Aorta (tissue), 5 donors: ENCODE results near the gene GFRA1. TPM values are rescaled to one million over a fixed set of nuclear protein-coding genes. Genes with fewer than 3 reads are reported as not detected.
"Not testable (repeated sequence)": the region's sequence is repeated elsewhere in the genome, so short reads cannot be mapped to it uniquely, and the experiment has no call there.

ENCODE experiments used
- ATAC-seq: fragments of 200-7000 bp; cut with Tn5 transposase; one replicate; pipeline ENCODE4 v1.9.1; 2022; ENCODE audit warnings: moderate library complexity; ENCODE audit not compliant: low FRiP score
- DNase-seq, 2 donors: peaks; one replicate each; pipeline ENCODE4 v3.0.0-alpha.2; 2020
- H3K27ac ChIP-seq, 2 donors: one replicate each; pipeline ENCODE4 v1.5.1; 2013; ENCODE audit warnings: low read length in 2 of 2, mild to moderate bottlenecking in 2 of 2, moderate library complexity in 2 of 2, control low read depth in 1 of 2, inconsistent platforms in 1 of 2, low read depth in 1 of 2
- H3K27me3 ChIP-seq, 2 donors: one replicate each; pipeline ENCODE4 v1.6.1; 2013; ENCODE audit warnings: control low read depth in 1 of 2, low read length in 1 of 2, mild to moderate bottlenecking in 1 of 2, moderate library complexity in 1 of 2; ENCODE audit not compliant: insufficient read depth in 2 of 2, control insufficient read depth in 1 of 2
- H3K36me3 ChIP-seq, 2 donors: one replicate each; pipeline ENCODE4 v1.6.1; 2013; ENCODE audit warnings: control low read depth in 1 of 2, low read length in 1 of 2, mild to moderate bottlenecking in 1 of 2; ENCODE audit not compliant: insufficient read depth in 2 of 2, control insufficient read depth in 1 of 2
- H3K4me1 ChIP-seq, 2 donors: one replicate each; pipeline ENCODE4 v1.6.1; 2013; ENCODE audit warnings: low read length in 2 of 2, control low read depth in 1 of 2, mild to moderate bottlenecking in 1 of 2, moderate library complexity in 1 of 2; ENCODE audit not compliant: insufficient read depth in 2 of 2, control insufficient read depth in 1 of 2
- H3K4me3 ChIP-seq, 2 donors: one replicate each; pipeline ENCODE4 v1.5.1; 2013; ENCODE audit warnings: low read length in 2 of 2, control low read depth in 1 of 2, mild to moderate bottlenecking in 1 of 2
- H3K9me3 ChIP-seq: one replicate; pipeline ENCODE4 v1.6.1; 2013; ENCODE audit warnings: mild to moderate bottlenecking, low read length; ENCODE audit not compliant: control insufficient read depth
- WGBS, 2 donors: extraction: QIAGEN DNeasy Blood & Tissue Kit; methylation state at CpG; one replicate each; pipeline ENCODE4 v1.1.7; 2013; 5-methylcytosine and 5-hydroxymethylcytosine counted together
- intact Hi-C, 2 donors: fragments of 100-400 bp; cut with DNase I; formaldehyde crosslinking; loops; one replicate each; pipeline versions ENCODE4 v1.14.2 to v1.15.0; 2022
- polyA plus RNA-seq, 2 donors: library from polyadenylated mRNA; stranded (reverse); fragments of 200-250 nt; gene quantifications; one replicate each; pipeline ENCODE4 v1.2.3, GENCODE V29; 2013
- total RNA-seq, 2 donors: library from RNA; stranded (reverse); fragmentation: NEBNext Ultra II Directional; extraction: Animal tissue kit (Norgen Biotek cat#: 25700); gene quantifications; one replicate each; pipeline ENCODE4 v1.2.1, GENCODE V29; 2021
- donor health status: healthy with polysubstance abuse.
- donor health status: Bipolar disorder and iron deficiency.
- donor health status: DM: no; HTN: no; CAD: no.
- donor health status: DM: no; HTN: no; CAD: no.
- donor health status: DM: yes; HTN: yes; CAD: no.

Gene GFRA1
- total and polyA plus RNA-seq, 4 donors = under 0.01 to 27.1 (median 5.2) TPM

DNA sequence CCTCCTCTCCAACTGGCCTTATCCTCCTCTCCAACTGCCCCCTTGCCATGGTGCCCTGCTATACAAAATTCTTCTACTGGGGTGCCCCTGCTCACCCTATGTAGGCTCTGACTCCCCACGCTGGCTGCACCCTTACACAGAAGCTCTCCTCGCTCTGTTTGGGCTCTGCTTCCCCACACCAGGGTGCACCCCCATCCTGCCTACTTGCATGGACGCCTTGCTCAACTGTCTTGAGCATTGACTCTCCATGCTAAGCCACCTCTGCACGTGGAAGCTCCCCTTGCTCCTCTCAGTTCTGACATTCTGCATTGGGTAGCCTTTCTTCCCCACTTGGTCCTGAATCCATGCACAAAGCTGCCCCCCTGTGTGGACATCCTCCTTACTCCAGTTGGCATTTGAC, 231.1 kb downstream of the GFRA1 start:
- no peaks in the 10 kb centered on the region for H3K36me3 ChIP-seq
- H3K4me1 ChIP-seq = peaks cover 5 to 10% of the 10 kb centered on the region in 2 donors
- no peak overlapping the region for H3K27ac ChIP-seq
- WGBS, 2 donors = 92 to 95% methylated on average over 4 of the region's 4 CpGs
- H3K4me3 ChIP-seq = no peak overlapping the region
- H3K27me3 ChIP-seq = no peaks in the 10 kb centered on the region
- DNase-seq (no peak), ATAC-seq (no peak)
- no peaks in the 10 kb centered on the region for H3K9me3 ChIP-seq
- intact Hi-C loops = no loop called here

DNA sequence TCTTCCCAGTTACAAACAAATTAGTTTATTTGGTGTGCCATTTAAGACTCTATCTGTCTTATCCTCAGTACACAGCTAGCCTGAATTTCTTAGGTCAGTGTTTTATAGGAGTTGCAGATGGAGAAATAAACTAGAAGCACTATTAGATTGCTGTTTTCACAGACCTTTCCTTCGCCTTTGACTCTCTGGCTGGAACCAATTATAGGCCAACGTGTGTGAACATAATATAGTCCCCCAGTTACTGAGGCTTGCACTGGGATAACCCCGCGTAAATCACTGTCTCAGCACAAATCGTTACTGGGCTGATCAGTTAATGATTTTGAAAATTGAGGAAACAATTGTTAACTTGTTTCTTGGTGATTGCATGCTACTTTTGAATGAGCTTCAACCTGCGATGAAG, 233.4 kb downstream of the GFRA1 start:
- Histone ChIP-seq H3K27me3 (no peaks in the 10 kb centered on the region), H3K27ac (no peak overlapping the region), H3K9me3 (no peaks in the 10 kb centered on the region), H3K36me3 (no peaks in the 10 kb centered on the region), H3K4me1 (peaks cover 2 to 3% of the 10 kb centered on the region in 2 donors), H3K4me3 (no peak overlapping the region)
- DNase-seq (no peak), ATAC-seq (no peak)
- intact Hi-C loops = no loop called here
- 92 to 93% methylated on average over 6 of the region's 6 CpGs for WGBS, 2 donors

DNA sequence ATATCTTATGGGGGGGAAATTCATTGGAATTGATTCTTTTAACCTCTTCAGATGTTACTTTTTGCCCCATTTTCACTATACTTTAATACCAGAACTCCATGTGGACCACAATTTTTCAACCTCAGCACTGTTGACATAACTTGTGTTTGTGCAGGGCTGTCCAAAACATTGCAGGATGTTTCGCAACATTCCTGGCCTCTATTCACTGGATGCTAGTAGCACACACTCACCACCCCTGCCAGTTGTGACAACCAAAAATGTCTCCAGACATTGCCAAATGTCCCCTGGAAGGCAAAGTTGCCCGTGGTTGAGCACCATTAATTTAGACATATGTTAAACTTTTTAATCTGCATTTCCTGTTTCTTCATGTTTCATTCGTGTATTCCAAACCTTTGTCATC, 234.7 kb downstream of the GFRA1 start:
- Histone ChIP-seq H3K4me3 (no peak overlapping the region), H3K4me1 (no peaks in the 10 kb centered on the region), H3K27me3 (no peaks in the 10 kb centered on the region), H3K27ac (no peak overlapping the region), H3K9me3 (no peaks in the 10 kb centered on the region), H3K36me3 (no peaks in the 10 kb centered on the region)
- ATAC-seq (peak; percentile 81), DNase-seq (no peak)
- 4 to 9% methylated on average over 3 of the region's 3 CpGs for WGBS, 2 donors
- intact Hi-C loops = no loop called here

DNA sequence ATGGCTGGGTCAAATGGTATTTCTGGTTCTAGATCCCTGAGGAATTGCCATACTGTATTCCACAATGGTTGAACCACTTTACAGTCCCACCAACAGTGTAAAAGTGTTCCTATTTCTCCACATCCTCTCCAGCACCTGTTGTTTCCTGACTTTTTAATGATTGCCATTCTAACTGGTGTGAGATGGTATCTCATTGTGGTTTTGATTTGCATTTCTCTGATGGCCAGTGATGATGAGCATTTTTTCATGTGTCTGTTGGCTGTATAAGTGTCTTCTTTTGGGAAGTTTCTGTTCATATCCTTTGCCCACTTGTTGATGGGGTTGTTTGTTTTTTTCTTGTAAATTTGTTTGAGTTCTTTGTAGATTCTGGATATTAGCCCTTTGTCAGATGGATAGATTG, 237.6 kb downstream of the GFRA1 start:
- H3K4me1 ChIP-seq, H3K36me3 ChIP-seq, intact Hi-C loops, DNase-seq, H3K4me3 ChIP-seq, H3K27ac ChIP-seq, H3K9me3 ChIP-seq, H3K27me3 ChIP-seq, ATAC-seq: not testable (repeated sequence)

DNA sequence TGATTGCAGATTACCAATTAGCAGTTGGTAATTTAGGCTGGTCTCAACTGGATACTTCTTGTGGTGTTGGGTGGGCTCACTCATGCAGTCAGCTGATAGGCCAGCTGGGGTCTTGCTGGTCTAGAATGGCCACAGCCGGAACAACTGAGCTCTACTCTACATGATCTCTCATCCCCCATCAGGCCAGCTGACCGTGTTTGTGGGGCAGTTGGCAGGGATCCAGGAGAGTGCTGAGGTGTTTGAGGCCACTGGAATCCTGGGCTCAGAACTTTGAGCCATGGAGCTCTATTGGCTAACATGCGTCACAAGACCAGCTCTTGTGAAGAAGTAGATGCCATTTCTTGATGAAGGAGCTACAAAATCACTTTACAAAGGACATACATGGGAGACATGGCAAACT, 242.4 kb downstream of the GFRA1 start:
- Histone ChIP-seq H3K27me3 (no peaks in the 10 kb centered on the region), H3K4me3 (no peak overlapping the region), H3K4me1 (no peaks in the 10 kb centered on the region), H3K36me3 (no peaks in the 10 kb centered on the region), H3K9me3 (no peaks in the 10 kb centered on the region), H3K27ac (no peak overlapping the region)
- ATAC-seq = no peak
- no peak for DNase-seq
- intact Hi-C loops = no loop called here
- 75% methylated on average over 3 of the region's 3 CpGs for WGBS, 2 donors

- H3K9me3 ChIP-seq = no peaks in the 10 kb centered on the region
- H3K27me3 ChIP-seq = no peaks in the 10 kb centered on the region
- H3K27ac ChIP-seq = no peak overlapping the region
- no peaks in the 10 kb centered on the region for H3K4me1 ChIP-seq
- DNase-seq (no peak), ATAC-seq (no peak)
- H3K36me3 ChIP-seq = no peaks in the 10 kb centered on the region
- H3K4me3 ChIP-seq = no peak overlapping the region
- WGBS, 2 donors = 89 to 97% methylated on average over 4 of the region's 4 CpGs
- intact Hi-C loops = no loop called here
Observed at GRCh38 chr10:116029826-116030225, 243.2 kb downstream of the GFRA1 start.

DNA sequence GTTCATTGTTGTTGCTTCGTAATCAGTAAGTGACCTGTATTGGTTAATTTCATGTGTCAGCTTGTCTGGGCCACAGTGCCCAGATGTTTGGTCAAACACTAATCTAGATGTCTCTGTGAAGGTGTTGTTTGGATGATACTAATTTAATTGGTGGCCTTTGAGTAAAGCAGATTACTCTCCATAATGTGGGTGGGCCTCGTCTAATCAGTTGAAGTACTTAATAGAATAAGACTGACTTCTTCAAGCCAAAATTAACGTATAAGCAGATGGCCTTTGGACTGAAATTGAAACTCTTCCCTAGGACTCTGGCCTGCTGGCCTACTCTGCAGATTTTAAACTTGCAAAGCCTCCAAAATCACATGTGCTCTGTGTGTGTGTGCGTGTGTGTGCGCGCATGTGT, 245.7 kb downstream of the GFRA1 start:
- Histone ChIP-seq H3K4me1 (no peaks in the 10 kb centered on the region), H3K9me3 (no peaks in the 10 kb centered on the region), H3K4me3 (no peak overlapping the region), H3K27me3 (no peaks in the 10 kb centered on the region), H3K27ac (no peak overlapping the region), H3K36me3 (no peaks in the 10 kb centered on the region)
- no peak for ATAC-seq
- intact Hi-C loops = no loop called here
- no peak for DNase-seq
- WGBS, 2 donors = 87 to 88% methylated on average over 6 of the region's 6 CpGs

- WGBS, 2 donors = 64 to 73% methylated on average over 6 of the region's 6 CpGs
- ATAC-seq (no peak), DNase-seq (no peak)
- Histone ChIP-seq H3K27ac (no peak overlapping the region), H3K9me3 (no peaks in the 10 kb centered on the region), H3K4me1 (no peaks in the 10 kb centered on the region), H3K27me3 (no peaks in the 10 kb centered on the region), H3K36me3 (no peaks in the 10 kb centered on the region), H3K4me3 (no peak overlapping the region)
- intact Hi-C loops = no loop called here
Observed at GRCh38 chr10:116026725-116027124, 246.3 kb downstream of the GFRA1 start.

- intact Hi-C loops = no loop called here
- Histone ChIP-seq H3K4me3 (no peak overlapping the region), H3K27ac (no peak overlapping the region), H3K27me3 (no peaks in the 10 kb centered on the region), H3K36me3 (no peaks in the 10 kb centered on the region), H3K4me1 (no peaks in the 10 kb centered on the region), H3K9me3 (no peaks in the 10 kb centered on the region)
- 96 to 100% methylated on average over 1 of the region's 1 CpG for WGBS, 2 donors
- ATAC-seq = no peak
- DNase-seq = no peak
Observed at GRCh38 chr10:116026315-116026714, 246.7 kb downstream of the GFRA1 start.
